ENCODE data around the gene TSLP.

- TF ChIP-seq CTCF (IDR thresholded peaks at IDR 0.05) (no peak), POLR2A (IDR thresholded peaks at IDR 0.05) (no peak)
Measured at GRCh38 chr5:111113678-111114077, 42.2 kb downstream of the TSLP start.
